Neuronal stem cell (in vitro differentiated cells): ENCODE results near the gene PNISR.

Experiments used
- DNase-seq: peaks from one replicate; pipeline ENCODE4 v3.0.0-alpha.2; 2013; ENCODE audit warnings: low spot score
- H2AFZ ChIP-seq: one replicate; pipeline ENCODE4 v1.6.1; 2013; ENCODE audit warnings: mild to moderate bottlenecking, low read length, inconsistent platforms
- H2AK5ac ChIP-seq: 2 replicates; pipeline ENCODE4 v1.6.1; 2013; ENCODE audit warnings: low read depth, mild to moderate bottlenecking, inconsistent platforms, low read length, moderate library complexity, mixed read lengths
- H2BK120ac ChIP-seq: 2 replicates; pipeline ENCODE4 v1.6.1; 2013; ENCODE audit warnings: low read depth, mild to moderate bottlenecking, inconsistent platforms, low read length, moderate library complexity, mixed read lengths
- H2BK12ac ChIP-seq: one replicate; pipeline ENCODE4 v1.6.1; 2013; ENCODE audit warnings: low read length, inconsistent platforms
- H2BK15ac ChIP-seq: 2 replicates; pipeline ENCODE4 v1.6.1; 2013; ENCODE audit warnings: mild to moderate bottlenecking, low read length, inconsistent platforms, mixed read lengths
- H2BK5ac ChIP-seq: one replicate; pipeline ENCODE4 v1.6.1; 2013; ENCODE audit warnings: inconsistent platforms, mild to moderate bottlenecking, low read length, moderate library complexity
- H3K14ac ChIP-seq: one replicate; pipeline ENCODE4 v1.6.1; 2013; ENCODE audit warnings: low read length, inconsistent platforms
- H3K18ac ChIP-seq: 2 replicates; pipeline ENCODE4 v1.6.1; 2013; ENCODE audit warnings: low read length, inconsistent platforms
- H3K23ac ChIP-seq: 2 replicates; pipeline ENCODE4 v1.6.1; 2013; ENCODE audit warnings: low read depth, mild to moderate bottlenecking, mixed read lengths, low read length, inconsistent platforms; ENCODE audit not compliant: poor library complexity
- H3K27ac ChIP-seq: replicated peaks from 3 replicates; pipeline ENCODE4 v1.5.1; 2013; ENCODE audit warnings: low read length, inconsistent platforms
- H3K27me3 ChIP-seq, 3 experiments: 2 replicates each; pipeline ENCODE4 v1.6.1; 2013; ENCODE audit warnings: low read length in 3 of 3, mild to moderate bottlenecking in 2 of 3, inconsistent platforms in 1 of 3, low read depth in 1 of 3, mixed read lengths in 1 of 3, moderate library complexity in 1 of 3; ENCODE audit not compliant: control insufficient read depth in 3 of 3, insufficient read depth in 3 of 3
- H3K36me3 ChIP-seq, 2 donors: replicated peaks in 1 of 2; 2 replicates each; pipeline ENCODE4 v1.6.1; 2013; ENCODE audit warnings: low read length in 2 of 2; ENCODE audit not compliant: control insufficient read depth in 2 of 2, insufficient read depth in 2 of 2
- H3K4ac ChIP-seq: 2 replicates; pipeline ENCODE4 v1.6.1; 2013; ENCODE audit warnings: inconsistent platforms, mild to moderate bottlenecking, low read length, moderate library complexity
- H3K4me1 ChIP-seq, 2 donors: 1 replicate in 1 of 2; 2 replicates in 1 of 2; pipeline ENCODE4 v1.6.1; 2013; ENCODE audit warnings: low read length in 2 of 2, low read depth in 1 of 2; ENCODE audit not compliant: control insufficient read depth in 2 of 2, insufficient read depth in 1 of 2
- H3K4me2 ChIP-seq: one replicate; pipeline ENCODE4 v1.6.1; 2013; ENCODE audit warnings: mild to moderate bottlenecking, low read length, inconsistent platforms; ENCODE audit not compliant: insufficient read depth, poor library complexity, severe bottlenecking
- H3K4me3 ChIP-seq, 2 donors: 2 replicates each; pipeline ENCODE4 v1.5.1; 2013; ENCODE audit warnings: low read length in 2 of 2, mild to moderate bottlenecking in 2 of 2, inconsistent platforms in 1 of 2, moderate library complexity in 1 of 2
- H3K79me1 ChIP-seq: one replicate; pipeline ENCODE4 v1.6.1; 2013; ENCODE audit warnings: low read depth, mild to moderate bottlenecking, inconsistent platforms, low read length, moderate library complexity
- H3K9ac ChIP-seq: one replicate; pipeline ENCODE4 v1.6.1; 2013; ENCODE audit warnings: mild to moderate bottlenecking, low read depth, low read length, inconsistent platforms; ENCODE audit not compliant: poor library complexity
- H3K9me3 ChIP-seq, 2 donors: replicated peaks in 1 of 2; 2 replicates each; pipeline versions ENCODE3 to v1.6.1; 2013; ENCODE audit warnings: low read length in 2 of 2, mild to moderate bottlenecking in 2 of 2, inconsistent platforms in 1 of 2, low read depth in 1 of 2, mixed read lengths in 1 of 2, moderate library complexity in 1 of 2; ENCODE audit not compliant: control insufficient read depth in 2 of 2, insufficient read depth in 1 of 2
- H4K8ac ChIP-seq: one replicate; pipeline ENCODE4 v1.6.1; 2013; ENCODE audit warnings: low read depth, mild to moderate bottlenecking, inconsistent platforms, low read length, moderate library complexity
- H4K91ac ChIP-seq: one replicate; pipeline ENCODE4 v1.6.1; 2013; ENCODE audit warnings: low read length, low read depth, mild to moderate bottlenecking, inconsistent platforms; ENCODE audit not compliant: poor library complexity
- WGBS, 2 donors: extraction: QIAGEN DNeasy Blood & Tissue Kit; methylation state at CpG; one replicate each; pipeline ENCODE4 v1.1.7; 2013; ENCODE audit warnings: missing lambda C conversion rate in 2 of 2, mixed read lengths in 1 of 2; ENCODE audit not compliant: insufficient read length in 2 of 2, insufficient replicate concordance in 1 of 2; ENCODE audit errors: extremely low coverage in 2 of 2; 5-methylcytosine and 5-hydroxymethylcytosine counted together

The PNISR gene

GRCh38 chr6:99359800-99360199 lies 65.3 kb downstream of the PNISR start:
- Histone ChIP-seq H3K4me3 (no peak overlapping the region), H2AK5ac (no peak overlapping the region), H3K79me1 (no peaks in the 10 kb centered on the region), H3K4ac (no peak overlapping the region), H2BK15ac (no peak overlapping the region), H3K9ac (no peak overlapping the region), H3K9me3 (no peaks in the 10 kb centered on the region), H3K36me3 (no peaks in the 10 kb centered on the region), H3K27ac (no peak overlapping the region), H4K91ac (no peak overlapping the region), H3K14ac (no peak overlapping the region), H3K18ac (no peak overlapping the region), H3K27me3 (peaks cover 0 to 7% (median 0%) of the 10 kb centered on the region in 3 experiments), H3K23ac (no peak overlapping the region), H3K4me1 (no peaks in the 10 kb centered on the region), H2AFZ (no peak overlapping the region), H3K4me2 (no peak overlapping the region), H2BK12ac (no peak overlapping the region), H4K8ac (no peak overlapping the region), H2BK120ac (no peak overlapping the region), H2BK5ac (no peak overlapping the region)
- no peak for DNase-seq
- WGBS, 2 donors: no CpG with 5 or more reads among the region's 1 CpG

- Histone ChIP-seq H3K18ac (no peak overlapping the region), H2BK120ac (no peak overlapping the region), H3K4ac (no peak overlapping the region), H3K79me1 (no peaks in the 10 kb centered on the region), H3K27ac (no peak overlapping the region), H3K4me1 (no peaks in the 10 kb centered on the region), H3K9ac (no peak overlapping the region), H4K8ac (no peak overlapping the region), H3K4me3 (no peak overlapping the region), H2BK12ac (no peak overlapping the region), H3K36me3 (no peaks in the 10 kb centered on the region), H2BK5ac (no peak overlapping the region), H3K9me3 (no peaks in the 10 kb centered on the region), H2AK5ac (no peak overlapping the region), H2AFZ (no peak overlapping the region), H2BK15ac (no peak overlapping the region), H3K4me2 (no peak overlapping the region), H4K91ac (no peak overlapping the region), H3K23ac (no peak overlapping the region), H3K14ac (no peak overlapping the region), H3K27me3 (peaks cover 0 to 11% (median 0%) of the 10 kb centered on the region in 3 experiments)
- DNase-seq: no peak
- no CpG with 5 or more reads among the region's 1 CpG for WGBS, 2 donors
Observed at GRCh38 chr6:99356641-99357040, 68.5 kb downstream of the PNISR start.

- H2AK5ac ChIP-seq: no peak overlapping the region
- no peak overlapping the region for H2BK12ac ChIP-seq
- H3K4me2 ChIP-seq: no peak overlapping the region
- H3K4me1 ChIP-seq: no peaks in the 10 kb centered on the region
- no peak overlapping the region for H3K18ac ChIP-seq
- no peaks in the 10 kb centered on the region for H3K36me3 ChIP-seq
- no peak overlapping the region for H3K4me3 ChIP-seq
- H3K27me3 ChIP-seq: peaks cover 0 to 22% (median 4%) of the 10 kb centered on the region in 3 experiments
- no peaks in the 10 kb centered on the region for H3K9me3 ChIP-seq
- H2BK120ac ChIP-seq: no peak overlapping the region
- H3K9ac ChIP-seq: no peak overlapping the region
- no peaks in the 10 kb centered on the region for H3K79me1 ChIP-seq
- no peak overlapping the region for H3K23ac ChIP-seq
- no peak overlapping the region for H3K27ac ChIP-seq
- H3K4ac ChIP-seq: no peak overlapping the region
- DNase-seq: no peak
- H2BK5ac ChIP-seq: no peak overlapping the region
- no peak overlapping the region for H4K91ac ChIP-seq
- no peak overlapping the region for H2BK15ac ChIP-seq
- H3K14ac ChIP-seq: no peak overlapping the region
- no peak overlapping the region for H4K8ac ChIP-seq
- H2AFZ ChIP-seq: no peak overlapping the region
- WGBS, 2 donors: no CpG with 5 or more reads among the region's 4 CpGs
Observed at GRCh38 chr6:99354983-99355382, 70.1 kb downstream of the PNISR start.

- H3K79me1 ChIP-seq: no peaks in the 10 kb centered on the region
- H3K27ac ChIP-seq: no peak overlapping the region
- WGBS, 2 donors: no CpG with 5 or more reads among the region's 9 CpGs
- no peak overlapping the region for H2AK5ac ChIP-seq
- peaks cover 3 to 8% of the 10 kb centered on the region in 2 donors for H3K4me1 ChIP-seq
- H3K14ac ChIP-seq: no peak overlapping the region
- H3K36me3 ChIP-seq: no peaks in the 10 kb centered on the region
- H2AFZ ChIP-seq: no peak overlapping the region
- H2BK120ac ChIP-seq: no peak overlapping the region
- no peak overlapping the region for H4K8ac ChIP-seq
- H3K4me2 ChIP-seq: no peak overlapping the region
- H3K9me3 ChIP-seq: no peaks in the 10 kb centered on the region
- H3K9ac ChIP-seq: no peak overlapping the region
- H3K23ac ChIP-seq: no peak overlapping the region
- H3K4ac ChIP-seq: no peak overlapping the region
- no peak overlapping the region for H3K18ac ChIP-seq
- H2BK12ac ChIP-seq: no peak overlapping the region
- no peak for DNase-seq
- no peak overlapping the region for H2BK15ac ChIP-seq
- peaks cover 0 to 19% (median 4%) of the 10 kb centered on the region in 3 experiments for H3K27me3 ChIP-seq
- no peak overlapping the region for H3K4me3 ChIP-seq
- H2BK5ac ChIP-seq: no peak overlapping the region
- no peak overlapping the region for H4K91ac ChIP-seq
Observed at GRCh38 chr6:99353126-99353525, 72.0 kb downstream of the PNISR start.
